Measurements from ENCODE around the gene FAM163A.

DNA sequence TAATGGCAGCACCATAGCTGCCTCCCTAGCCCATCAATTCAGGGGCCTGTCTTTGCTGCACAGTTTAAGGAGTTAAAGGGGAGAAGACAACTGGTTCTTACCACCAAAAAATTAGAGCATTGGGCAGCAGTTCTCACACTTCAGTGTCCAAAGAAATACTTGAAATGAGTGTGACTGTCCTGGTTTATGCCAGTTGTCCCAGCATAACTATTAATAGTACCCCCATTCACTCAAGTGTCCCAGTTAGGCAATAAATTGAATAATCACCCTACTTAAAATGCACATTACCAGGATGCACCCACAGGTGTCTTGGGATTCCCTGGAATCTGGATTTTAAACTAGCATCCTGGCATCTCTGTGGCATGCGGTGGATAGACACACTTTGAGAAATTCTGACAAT, 51.1 kb downstream of the FAM163A start:
- TF ChIP-seq, protein P1, sequence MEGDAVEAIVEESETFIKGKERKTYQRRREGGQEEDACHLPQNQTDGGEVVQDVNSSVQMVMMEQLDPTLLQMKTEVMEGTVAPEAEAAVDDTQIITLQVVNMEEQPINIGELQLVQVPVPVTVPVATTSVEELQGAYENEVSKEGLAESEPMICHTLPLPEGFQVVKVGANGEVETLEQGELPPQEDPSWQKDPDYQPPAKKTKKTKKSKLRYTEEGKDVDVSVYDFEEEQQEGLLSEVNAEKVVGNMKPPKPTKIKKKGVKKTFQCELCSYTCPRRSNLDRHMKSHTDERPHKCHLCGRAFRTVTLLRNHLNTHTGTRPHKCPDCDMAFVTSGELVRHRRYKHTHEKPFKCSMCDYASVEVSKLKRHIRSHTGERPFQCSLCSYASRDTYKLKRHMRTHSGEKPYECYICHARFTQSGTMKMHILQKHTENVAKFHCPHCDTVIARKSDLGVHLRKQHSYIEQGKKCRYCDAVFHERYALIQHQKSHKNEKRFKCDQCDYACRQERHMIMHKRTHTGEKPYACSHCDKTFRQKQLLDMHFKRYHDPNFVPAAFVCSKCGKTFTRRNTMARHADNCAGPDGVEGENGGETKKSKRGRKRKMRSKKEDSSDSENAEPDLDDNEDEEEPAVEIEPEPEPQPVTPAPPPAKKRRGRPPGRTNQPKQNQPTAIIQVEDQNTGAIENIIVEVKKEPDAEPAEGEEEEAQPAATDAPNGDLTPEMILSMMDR (IDR thresholded peaks at IDR 0.05; ENCODE audit: insufficient read depth, low read length) = no peak
- TF ChIP-seq, protein P2, sequence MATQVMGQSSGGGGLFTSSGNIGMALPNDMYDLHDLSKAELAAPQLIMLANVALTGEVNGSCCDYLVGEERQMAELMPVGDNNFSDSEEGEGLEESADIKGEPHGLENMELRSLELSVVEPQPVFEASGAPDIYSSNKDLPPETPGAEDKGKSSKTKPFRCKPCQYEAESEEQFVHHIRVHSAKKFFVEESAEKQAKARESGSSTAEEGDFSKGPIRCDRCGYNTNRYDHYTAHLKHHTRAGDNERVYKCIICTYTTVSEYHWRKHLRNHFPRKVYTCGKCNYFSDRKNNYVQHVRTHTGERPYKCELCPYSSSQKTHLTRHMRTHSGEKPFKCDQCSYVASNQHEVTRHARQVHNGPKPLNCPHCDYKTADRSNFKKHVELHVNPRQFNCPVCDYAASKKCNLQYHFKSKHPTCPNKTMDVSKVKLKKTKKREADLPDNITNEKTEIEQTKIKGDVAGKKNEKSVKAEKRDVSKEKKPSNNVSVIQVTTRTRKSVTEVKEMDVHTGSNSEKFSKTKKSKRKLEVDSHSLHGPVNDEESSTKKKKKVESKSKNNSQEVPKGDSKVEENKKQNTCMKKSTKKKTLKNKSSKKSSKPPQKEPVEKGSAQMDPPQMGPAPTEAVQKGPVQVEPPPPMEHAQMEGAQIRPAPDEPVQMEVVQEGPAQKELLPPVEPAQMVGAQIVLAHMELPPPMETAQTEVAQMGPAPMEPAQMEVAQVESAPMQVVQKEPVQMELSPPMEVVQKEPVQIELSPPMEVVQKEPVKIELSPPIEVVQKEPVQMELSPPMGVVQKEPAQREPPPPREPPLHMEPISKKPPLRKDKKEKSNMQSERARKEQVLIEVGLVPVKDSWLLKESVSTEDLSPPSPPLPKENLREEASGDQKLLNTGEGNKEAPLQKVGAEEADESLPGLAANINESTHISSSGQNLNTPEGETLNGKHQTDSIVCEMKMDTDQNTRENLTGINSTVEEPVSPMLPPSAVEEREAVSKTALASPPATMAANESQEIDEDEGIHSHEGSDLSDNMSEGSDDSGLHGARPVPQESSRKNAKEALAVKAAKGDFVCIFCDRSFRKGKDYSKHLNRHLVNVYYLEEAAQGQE (IDR thresholded peaks at IDR 0.05; ENCODE audit: insufficient replicate concordance, low read depth) = no peak
- no peak for TF ChIP-seq POLR2AphosphoS5 (IDR thresholded peaks at IDR 0.05; ENCODE audit: low read depth)
- TF ChIP-seq SPI1 (IDR thresholded peaks at IDR 0.05; ENCODE audit: borderline replicate concordance, low read depth) = no peak
- TF ChIP-seq GABPA (IDR thresholded peaks at IDR 0.05; ENCODE audit: low read depth) = no peak
